Testis (tissue), 3 donors: ENCODE data around the gene E2F3. TPM values are rescaled to one million over a fixed set of nuclear protein-coding genes. Genes with fewer than 3 reads are reported as not detected.
"Not testable (repeated sequence)": the region's sequence is repeated elsewhere in the genome, so short reads cannot be mapped to it uniquely, and the experiment has no call there.

Experiments used
- DNase-seq: peaks from one replicate; pipeline ENCODE4 v3.0.0-alpha.2; 2019
- H3K27ac ChIP-seq, 2 donors: fragments of 200-600 bp; sonication (generic); one replicate each; pipeline ENCODE4 v1.5.1; 2019
- H3K27me3 ChIP-seq: fragments of 200-600 bp; sonication (generic); one replicate; pipeline ENCODE4 v1.5.1; 2019
- H3K36me3 ChIP-seq: fragments of 200-600 bp; sonication (generic); one replicate; pipeline ENCODE4 v1.5.1; 2017; ENCODE audit warnings: low read depth; ENCODE audit errors: missing control alignments
- H3K4me1 ChIP-seq: fragments of 200-600 bp; sonication (generic); one replicate; pipeline ENCODE4 v1.5.1; 2019
- H3K4me3 ChIP-seq, 2 donors: fragments of 200-600 bp; sonication (generic); one replicate each; pipeline ENCODE4 v1.5.1; 2017 to 2019
- H3K9me3 ChIP-seq: fragments of 200-600 bp; sonication (generic); one replicate; pipeline ENCODE4 v1.5.1; 2017
- POLR2A ChIP-seq: fragments of 450-650 bp; IDR thresholded peaks from one replicate; pipeline ENCODE4 v1.6.1; 2017; ENCODE audit warnings: antibody characterized with exemption, mild to moderate bottlenecking, moderate library complexity
- WGBS, 2 donors: methylation state at CpG; one replicate each; pipeline ENCODE4 v1.1.5; 2018; 5-methylcytosine and 5-hydroxymethylcytosine counted together
- intact Hi-C: fragments of 100-400 bp; cut with DNase I; formaldehyde crosslinking; loops from one replicate; pipeline ENCODE4 v1.15.1; 2023; ENCODE audit warnings: low total_unique reads
- polyA plus RNA-seq: library from polyadenylated mRNA; stranded (reverse); fragments of 350-450 nt; fragmentation: Illumina TruSeq; extraction: RNeasy Lipid Tissue Mini Kit (QIAGEN cat#74804); gene quantifications from one replicate; pipeline ENCODE4 v1.2.3, GENCODE V29; 2014; ENCODE audit warnings: low read depth, low replicate concordance; ENCODE audit not compliant: insufficient read depth
- total RNA-seq, 2 donors: library from RNA; depleted of rRNA; stranded (reverse); fragments of >200 nt; gene quantifications; one replicate each; pipeline ENCODE4 v1.2.3, GENCODE V29; 2016
- TF ChIP-seq, protein P1 (sequence below), 3 experiments: fragments of 450-650 bp in 2 of 3; fragments of 200-600 bp in 1 of 3; sonication (generic) in 1 of 3; IDR thresholded peaks; one replicate each; pipeline ENCODE4 v1.5.1; 2016 to 2019; ENCODE audit warnings: antibody characterized with exemption in 3 of 3, mild to moderate bottlenecking in 2 of 3, moderate library complexity in 1 of 3

E2F3 gene
- total and polyA plus RNA-seq, 3 donors from 2014 or later = 7.4 to 8.7 (median 8.0) TPM

GRCh38 chr6:20497216-20498040 is 95.7 kb downstream of the E2F3 start:
- Histone ChIP-seq H3K4me1 (no peaks in the 10 kb centered on the region), H3K27ac (no peak overlapping the region)
- TF ChIP-seq, protein P1, sequence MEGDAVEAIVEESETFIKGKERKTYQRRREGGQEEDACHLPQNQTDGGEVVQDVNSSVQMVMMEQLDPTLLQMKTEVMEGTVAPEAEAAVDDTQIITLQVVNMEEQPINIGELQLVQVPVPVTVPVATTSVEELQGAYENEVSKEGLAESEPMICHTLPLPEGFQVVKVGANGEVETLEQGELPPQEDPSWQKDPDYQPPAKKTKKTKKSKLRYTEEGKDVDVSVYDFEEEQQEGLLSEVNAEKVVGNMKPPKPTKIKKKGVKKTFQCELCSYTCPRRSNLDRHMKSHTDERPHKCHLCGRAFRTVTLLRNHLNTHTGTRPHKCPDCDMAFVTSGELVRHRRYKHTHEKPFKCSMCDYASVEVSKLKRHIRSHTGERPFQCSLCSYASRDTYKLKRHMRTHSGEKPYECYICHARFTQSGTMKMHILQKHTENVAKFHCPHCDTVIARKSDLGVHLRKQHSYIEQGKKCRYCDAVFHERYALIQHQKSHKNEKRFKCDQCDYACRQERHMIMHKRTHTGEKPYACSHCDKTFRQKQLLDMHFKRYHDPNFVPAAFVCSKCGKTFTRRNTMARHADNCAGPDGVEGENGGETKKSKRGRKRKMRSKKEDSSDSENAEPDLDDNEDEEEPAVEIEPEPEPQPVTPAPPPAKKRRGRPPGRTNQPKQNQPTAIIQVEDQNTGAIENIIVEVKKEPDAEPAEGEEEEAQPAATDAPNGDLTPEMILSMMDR (IDR thresholded peaks at IDR 0.05) = no peak
- TF ChIP-seq POLR2A = no peak

GRCh38 chr6:20498041-20498385 is 96.3 kb downstream of the E2F3 start:
- H3K27ac ChIP-seq = no peak overlapping the region
- no peak for DNase-seq
- H3K4me1 ChIP-seq = no peaks in the 10 kb centered on the region
- no peaks in the 10 kb centered on the region for H3K27me3 ChIP-seq
- WGBS, 2 donors = 86 to 96% methylated on average over 2 of the region's 2 CpGs
- intact Hi-C loops = no loop called here
- TF ChIP-seq, protein P1 (IDR thresholded peaks at IDR 0.05) = no peak
- no peak for TF ChIP-seq POLR2A
- no peaks in the 10 kb centered on the region for H3K36me3 ChIP-seq
- no peaks in the 10 kb centered on the region for H3K9me3 ChIP-seq
- no peak overlapping the region for H3K4me3 ChIP-seq

More at GRCh38 chr6:20497216-20498040, 95.7 kb downstream of the E2F3 start:
- H3K9me3 ChIP-seq = no peaks in the 10 kb centered on the region
- 79 to 82% methylated on average over 8 of the region's 8 CpGs for WGBS, 2 donors
- intact Hi-C loops = no loop called here
- no peak for DNase-seq
- no peak overlapping the region for H3K4me3 ChIP-seq
- no peaks in the 10 kb centered on the region for H3K27me3 ChIP-seq
- H3K36me3 ChIP-seq = no peaks in the 10 kb centered on the region

DNA sequence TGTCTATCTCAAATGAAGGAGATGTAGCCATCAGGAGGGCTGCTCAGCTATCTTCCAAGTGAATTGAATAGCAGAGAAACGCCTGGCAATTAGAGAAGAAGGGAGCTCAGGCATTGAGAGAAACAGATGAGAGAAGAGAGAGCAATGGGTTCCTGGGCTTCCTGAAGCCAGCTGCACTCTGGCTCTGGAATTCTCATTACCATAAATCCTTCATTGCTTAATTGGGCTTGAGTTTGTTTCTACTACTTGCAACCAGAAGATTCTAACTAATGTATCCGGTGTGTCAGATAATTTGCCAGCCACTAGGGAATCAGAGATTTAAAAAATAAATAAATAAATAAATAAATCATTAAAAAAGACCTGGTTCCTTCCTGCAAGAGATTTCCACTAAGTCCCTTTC is 107.5 kb downstream of the E2F3 start:
- 55% methylated on average over 2 of the region's 2 CpGs for WGBS, 2 donors
- H3K27me3 ChIP-seq = no peaks in the 10 kb centered on the region
- no peak for DNase-seq
- intact Hi-C loops = no loop called here
- no peaks in the 10 kb centered on the region for H3K36me3 ChIP-seq
- H3K4me1 ChIP-seq = no peaks in the 10 kb centered on the region
- no peak for TF ChIP-seq POLR2A
- TF ChIP-seq, protein P1 (IDR thresholded peaks at IDR 0.05) = no peak
- H3K4me3 ChIP-seq = no peak overlapping the region
- no peak overlapping the region for H3K27ac ChIP-seq
- no peaks in the 10 kb centered on the region for H3K9me3 ChIP-seq

DNA sequence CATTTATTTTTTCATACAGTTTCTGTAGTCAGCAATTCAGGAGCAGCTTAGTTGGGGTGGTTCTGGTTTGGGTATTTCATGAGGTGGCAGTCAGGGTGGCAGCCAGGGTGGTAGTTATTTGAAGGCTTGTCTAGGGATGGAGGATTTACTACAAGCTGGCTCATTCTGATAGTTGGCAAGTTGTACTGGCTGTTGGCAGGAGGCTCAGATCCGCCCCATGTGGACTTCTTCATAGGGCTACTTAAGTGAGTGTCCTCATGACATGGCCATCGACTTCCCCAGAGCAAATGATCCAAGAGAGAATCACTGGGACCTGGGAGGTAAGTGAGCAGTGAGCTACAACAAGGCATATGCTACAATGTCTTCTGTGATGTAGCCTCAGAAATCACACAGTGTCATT is 110.2 kb downstream of the E2F3 start:
- no peak for DNase-seq
- Histone ChIP-seq H3K27me3 (no peaks in the 10 kb centered on the region), H3K27ac (no peak overlapping the region), H3K36me3 (no peaks in the 10 kb centered on the region), H3K4me3 (no peak overlapping the region), H3K9me3 (no peaks in the 10 kb centered on the region), H3K4me1 (no peaks in the 10 kb centered on the region)
- intact Hi-C loops = no loop called here
- TF ChIP-seq, protein P1 (IDR thresholded peaks at IDR 0.05) = no peak
- no peak for TF ChIP-seq POLR2A
- 75 to 91% methylated on average over 2 of the region's 2 CpGs for WGBS, 2 donors

DNA sequence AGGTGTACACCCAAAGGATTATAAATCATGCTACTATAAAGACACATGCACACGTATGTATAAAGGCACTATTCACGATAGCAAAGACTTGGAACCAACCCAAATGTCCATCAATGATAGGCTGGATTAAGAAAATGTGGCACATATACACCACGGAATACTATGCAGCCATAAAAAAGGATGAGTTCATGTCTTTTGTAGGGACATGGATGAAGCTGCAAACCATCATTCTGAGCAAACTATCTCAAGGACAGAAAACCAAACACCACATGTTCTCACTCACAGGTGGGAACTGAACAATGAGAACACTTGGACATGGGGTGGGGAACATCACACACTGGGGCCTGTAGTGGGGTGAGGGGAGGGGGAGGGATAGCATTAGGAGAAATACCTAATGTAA is 123.5 kb downstream of the E2F3 start:
- not testable (repeated sequence) for H3K9me3 ChIP-seq, H3K36me3 ChIP-seq, H3K4me3 ChIP-seq, H3K27me3 ChIP-seq, H3K27ac ChIP-seq, DNase-seq, H3K4me1 ChIP-seq
- intact Hi-C loops = loop anchor here (5.0 to 10.0 kb wide), 2 partner anchors 233 to 430 kb away; no protein-coding TSS in a partner anchor
- 79 to 82% methylated on average over 3 of the region's 3 CpGs for WGBS, 2 donors
